Fibroblast of upper back skin (primary cell): ENCODE measurements around the gene WDR77.
A peak's percentile ranks its signal among the peaks of the same experiment; 100 is the strongest.

Experiments used
- DNase-seq: peaks from one replicate; pipeline ENCODE4 v3.0.0-alpha.2; 2013

WDR77 gene

GRCh38 chr1:111424281-111424680 is 24.8 kb downstream of the WDR77 start:
- DNase-seq = no peak

- no peak for DNase-seq
These were observed 26.3 kb downstream of the WDR77 start for GRCh38 chr1:111422546-111423391.

GRCh38 chr1:111420377-111420776 is 28.7 kb downstream of the WDR77 start:
- no peak for DNase-seq

GRCh38 chr1:111419037-111419436 is 30.0 kb downstream of the WDR77 start:
- DNase-seq = no peak

GRCh38 chr1:111417755-111418154 is 31.3 kb downstream of the WDR77 start:
- DNase-seq = no peak

GRCh38 chr1:111415461-111415860 is 33.6 kb downstream of the WDR77 start:
- no peak for DNase-seq

GRCh38 chr1:111414756-111415155 is 34.3 kb downstream of the WDR77 start:
- no peak for DNase-seq

- no peak for DNase-seq
These were observed 36.2 kb downstream of the WDR77 start for GRCh38 chr1:111412839-111413238.

GRCh38 chr1:111407301-111407700 is 41.8 kb downstream of the WDR77 start:
- no peak for DNase-seq

GRCh38 chr1:111406321-111406768 is 42.7 kb downstream of the WDR77 start:
- peak; percentile 7 for DNase-seq

GRCh38 chr1:111404588-111404987 is 44.5 kb downstream of the WDR77 start:
- no peak for DNase-seq

GRCh38 chr1:111402083-111402482 is 47.0 kb downstream of the WDR77 start:
- DNase-seq = no peak

GRCh38 chr1:111399792-111400610 is 49.1 kb downstream of the WDR77 start:
- DNase-seq = peak; percentile 45

GRCh38 chr1:111392460-111392945 is 56.6 kb downstream of the WDR77 start:
- no peak for DNase-seq

- no peak for DNase-seq
These were observed 57.0 kb downstream of the WDR77 start for GRCh38 chr1:111392042-111392441.
